Mesodermal cell (in vitro differentiated cells): ENCODE measurements around the gene TWIST2.

Experiments used
- H3K27ac ChIP-seq: 2 replicates; pipeline ENCODE4 v1.7.0; 2013; ENCODE audit warnings: mild to moderate bottlenecking, low read depth, low read length, moderate library complexity; ENCODE audit not compliant: severe bottlenecking
- H3K36me3 ChIP-seq: 2 replicates; pipeline ENCODE4 v1.7.1; 2013; ENCODE audit warnings: mild to moderate bottlenecking, low read length, moderate library complexity; ENCODE audit not compliant: control insufficient read depth, insufficient read depth
- H3K4me1 ChIP-seq: one replicate; pipeline ENCODE4 v1.7.1; 2013; ENCODE audit warnings: mild to moderate bottlenecking, low read length; ENCODE audit not compliant: insufficient read depth, control insufficient read depth, poor library complexity, severe bottlenecking
- H3K4me3 ChIP-seq: 2 replicates; pipeline ENCODE4 v1.7.0; 2013; ENCODE audit warnings: low read length, control low read depth, mild to moderate bottlenecking; ENCODE audit not compliant: insufficient read depth, poor library complexity, severe bottlenecking; ENCODE audit errors: extremely low read depth
- H3K9me3 ChIP-seq: 2 replicates; pipeline ENCODE4 v1.7.1; 2013; ENCODE audit warnings: mild to moderate bottlenecking, low read length, moderate library complexity; ENCODE audit not compliant: control insufficient read depth
- WGBS, 2 experiments: methylation state at CpG; one replicate each; pipeline ENCODE4 v1.1.5; 2013; ENCODE audit warnings: missing lambda C conversion rate in 2 of 2; ENCODE audit not compliant: insufficient coverage in 2 of 2; 5-methylcytosine and 5-hydroxymethylcytosine counted together

TWIST2 gene

GRCh38 chr2:238929242-238930081 is 81.6 kb downstream of the TWIST2 start:
- Histone ChIP-seq H3K9me3 (no peaks in the 10 kb centered on the region), H3K4me1 (peaks cover 4% of the 10 kb centered on the region), H3K36me3 (no peaks in the 10 kb centered on the region), H3K27ac (no peak overlapping the region), H3K4me3 (no peak overlapping the region)
- 90 to 95% methylated on average over 6 to 10 of the region's 12 CpGs for WGBS, 2 experiments

GRCh38 chr2:238930216-238930615 is 82.3 kb downstream of the TWIST2 start:
- no peak overlapping the region for H3K27ac ChIP-seq
- no peaks in the 10 kb centered on the region for H3K36me3 ChIP-seq
- WGBS, 2 experiments, result 89 to 100% methylated on average over 5 of the region's 6 CpGs
- peaks cover 4% of the 10 kb centered on the region for H3K4me1 ChIP-seq
- no peaks in the 10 kb centered on the region for H3K9me3 ChIP-seq
- H3K4me3 ChIP-seq, result no peak overlapping the region

- Histone ChIP-seq H3K27ac (no peak overlapping the region), H3K4me3 (no peak overlapping the region), H3K4me1 (no peaks in the 10 kb centered on the region), H3K9me3 (peaks cover 4% of the 10 kb centered on the region), H3K36me3 (no peaks in the 10 kb centered on the region)
- 87 to 88% methylated on average over 11 to 14 of the region's 15 CpGs for WGBS, 2 experiments
Measured at GRCh38 chr2:238936162-238937052, 88.5 kb downstream of the TWIST2 start.

DNA sequence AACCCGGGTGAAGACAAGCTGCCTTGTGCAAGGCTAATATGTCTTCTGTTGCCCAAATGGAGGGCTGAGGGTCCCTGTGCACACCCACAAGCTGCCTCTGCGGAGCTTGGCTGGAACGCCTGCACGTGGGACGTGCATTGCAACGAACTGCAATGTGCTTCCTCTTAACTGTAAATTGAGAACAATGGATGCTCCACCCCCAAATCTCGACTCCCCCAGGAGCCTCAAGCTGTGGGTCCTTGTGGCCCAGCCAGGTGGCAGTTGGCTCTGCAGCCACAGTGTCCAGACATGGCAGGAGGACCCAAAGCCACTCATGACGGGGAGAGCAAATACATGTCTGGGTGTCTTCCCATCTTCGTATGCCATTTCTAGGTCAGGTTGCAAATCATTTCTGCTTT is 90.1 kb downstream of the TWIST2 start:
- H3K4me3 ChIP-seq, result no peak overlapping the region
- no peak overlapping the region for H3K27ac ChIP-seq
- H3K36me3 ChIP-seq, result no peaks in the 10 kb centered on the region
- WGBS, 2 experiments, result 85 to 92% methylated on average over 9 of the region's 9 CpGs
- no peaks in the 10 kb centered on the region for H3K4me1 ChIP-seq
- H3K9me3 ChIP-seq, result peaks cover 4% of the 10 kb centered on the region

- peaks cover 4% of the 10 kb centered on the region for H3K9me3 ChIP-seq
- H3K36me3 ChIP-seq, result no peaks in the 10 kb centered on the region
- H3K27ac ChIP-seq, result no peak overlapping the region
- no peaks in the 10 kb centered on the region for H3K4me1 ChIP-seq
- 94 to 96% methylated on average over 12 to 17 of the region's 21 CpGs for WGBS, 2 experiments
- H3K4me3 ChIP-seq, result no peak overlapping the region
Measured at GRCh38 chr2:238938401-238939055, 90.6 kb downstream of the TWIST2 start.

DNA sequence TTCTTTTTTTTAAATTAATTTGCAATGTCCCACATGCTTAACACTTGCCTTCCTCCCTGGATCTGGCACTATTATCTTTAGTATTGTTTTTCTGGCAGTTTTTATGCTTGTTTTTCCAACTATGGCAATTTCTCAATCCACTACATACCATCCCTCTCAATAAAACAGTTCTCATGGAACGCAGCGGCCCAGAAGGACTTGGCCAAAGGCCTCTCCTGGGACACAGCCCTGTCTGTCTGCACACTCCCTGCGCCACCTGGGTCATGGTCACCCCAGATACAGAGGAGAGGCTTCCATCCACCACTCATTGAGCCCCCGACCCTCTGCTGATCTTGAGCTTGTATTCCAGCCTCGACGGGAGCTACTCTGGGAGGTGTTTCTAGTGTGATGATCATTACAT is 91.2 kb downstream of the TWIST2 start:
- Histone ChIP-seq H3K27ac (no peak overlapping the region), H3K4me1 (no peaks in the 10 kb centered on the region), H3K4me3 (no peak overlapping the region), H3K36me3 (no peaks in the 10 kb centered on the region), H3K9me3 (peaks cover 4% of the 10 kb centered on the region)
- 81 to 96% methylated on average over 3 of the region's 6 CpGs for WGBS, 2 experiments

DNA sequence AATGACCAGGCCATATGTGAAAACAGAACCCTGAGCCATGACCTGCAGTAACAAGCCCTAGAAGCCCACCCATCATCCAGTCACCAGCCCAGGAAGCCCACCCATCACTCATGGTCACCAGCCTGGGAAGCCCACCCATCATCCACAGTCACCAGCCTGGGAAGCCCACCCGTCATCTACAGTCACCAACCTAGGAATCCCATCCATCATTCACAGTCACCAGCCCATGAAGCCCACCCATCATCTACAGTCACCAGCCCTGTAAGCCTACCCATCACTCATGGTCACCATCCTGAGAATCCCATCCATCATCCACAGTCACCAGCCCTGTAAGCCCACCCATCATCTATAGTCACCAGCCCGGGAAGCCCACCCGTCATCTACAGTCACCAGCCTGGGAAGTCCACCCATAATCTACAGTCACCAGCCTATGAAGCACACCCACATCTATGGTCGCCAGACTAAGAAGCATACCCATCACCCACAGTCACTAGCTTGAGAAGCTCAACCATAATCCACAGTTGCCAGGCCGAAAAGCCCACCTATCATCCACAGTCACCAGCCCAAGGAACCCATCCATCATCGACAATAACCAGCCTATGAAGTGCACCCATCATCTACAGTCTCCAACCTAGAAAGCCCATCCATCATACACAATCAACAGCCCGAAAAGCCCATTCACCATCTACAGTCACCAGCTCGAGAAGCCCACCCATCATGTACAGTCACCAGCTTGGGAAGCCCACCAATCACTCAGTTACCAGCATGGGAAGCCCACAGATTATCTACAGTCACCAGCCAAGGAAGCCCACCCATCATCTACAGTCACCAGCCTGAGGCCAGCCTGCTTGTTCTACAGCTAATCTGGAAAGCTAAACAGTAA is 91.9 kb downstream of the TWIST2 start:
- WGBS, 2 experiments, result 86 to 92% methylated on average over 3 to 8 of the region's 8 CpGs
- Histone ChIP-seq H3K9me3 (peaks cover 4% of the 10 kb centered on the region), H3K4me3 (no peak overlapping the region)

GRCh38 chr2:238940806-238941205 is 92.9 kb downstream of the TWIST2 start:
- Histone ChIP-seq H3K9me3 (peaks cover 4% of the 10 kb centered on the region), H3K36me3 (no peaks in the 10 kb centered on the region), H3K4me3 (no peak overlapping the region), H3K4me1 (no peaks in the 10 kb centered on the region), H3K27ac (no peak overlapping the region)
- WGBS, 2 experiments, result 85% methylated on average over 7 to 8 of the region's 8 CpGs

More for the DNA sequence above, 91.9 kb downstream of the TWIST2 start:
- Histone ChIP-seq H3K36me3 (no peaks in the 10 kb centered on the region), H3K4me1 (no peaks in the 10 kb centered on the region), H3K27ac (no peak overlapping the region)

DNA sequence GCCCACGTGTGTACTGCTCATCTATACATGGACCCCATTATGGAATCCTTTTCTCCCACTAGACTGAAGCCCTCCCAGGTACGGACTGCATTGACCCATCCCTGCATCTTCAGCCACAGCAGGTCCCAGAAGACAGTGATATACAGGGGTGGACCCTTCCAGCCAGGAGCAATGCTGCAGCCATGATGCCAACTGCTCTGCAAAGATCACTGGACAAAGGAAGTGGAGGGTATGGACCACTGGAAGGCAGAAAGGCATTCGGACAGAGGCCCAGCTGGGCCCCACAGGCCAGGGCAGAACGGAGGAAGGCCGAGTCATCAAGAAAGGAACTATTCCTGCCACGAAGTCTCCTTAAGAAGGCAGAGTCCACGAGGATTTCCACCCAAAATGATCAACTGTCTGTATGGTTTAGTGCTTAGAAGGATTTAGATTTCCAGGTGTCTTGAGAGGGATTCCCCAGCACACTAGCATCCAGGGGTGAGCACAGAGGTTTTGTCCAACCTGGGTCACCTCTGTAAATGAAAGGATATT is 93.4 kb downstream of the TWIST2 start:
- Histone ChIP-seq H3K9me3 (peaks cover 4% of the 10 kb centered on the region), H3K4me3 (no peak overlapping the region), H3K27ac (no peak overlapping the region), H3K36me3 (no peaks in the 10 kb centered on the region), H3K4me1 (no peaks in the 10 kb centered on the region)
- 89 to 94% methylated on average over 5 to 7 of the region's 7 CpGs for WGBS, 2 experiments
